Hypothalamus (tissue), 51 donors: ENCODE results near the gene PLEKHM1.

Experiments
- DNase-seq, 51 donors: peaks; one replicate each; lab custom pipeline; 2025; lab: John Stamatoyannopoulos, UW

Gene PLEKHM1

GRCh38 chr17:45405250-45406086, 85.1 kb downstream of the PLEKHM1 start:
- no peak for DNase-seq

GRCh38 chr17:45404870-45405249, 85.7 kb downstream of the PLEKHM1 start:
- DNase-seq: no peak

- DNase-seq: no peak
These were observed 86.5 kb downstream of the PLEKHM1 start for GRCh38 chr17:45403906-45404490.

GRCh38 chr17:45402916-45403315, 87.6 kb downstream of the PLEKHM1 start:
- DNase-seq: no peak

- DNase-seq: no peak
These were observed 91.7 kb downstream of the PLEKHM1 start for GRCh38 chr17:45398800-45399199.

- DNase-seq: no peak
These were observed 92.7 kb downstream of the PLEKHM1 start for GRCh38 chr17:45397796-45398195.

GRCh38 chr17:45396496-45397205, 93.9 kb downstream of the PLEKHM1 start:
- DNase-seq: no peak

GRCh38 chr17:45395569-45396415, 94.7 kb downstream of the PLEKHM1 start:
- no peak for DNase-seq

GRCh38 chr17:45394913-45395568, 95.5 kb downstream of the PLEKHM1 start:
- DNase-seq: peak in 36 of 51 donors; percentile 5 to 72 (median 37)

- DNase-seq: no peak
These were observed 96.0 kb downstream of the PLEKHM1 start for GRCh38 chr17:45394564-45394912.

- DNase-seq: no peak
These were observed 96.4 kb downstream of the PLEKHM1 start for GRCh38 chr17:45394091-45394490.

GRCh38 chr17:45393411-45393810, 97.1 kb downstream of the PLEKHM1 start:
- DNase-seq: no peak

GRCh38 chr17:45391918-45392317, 98.6 kb downstream of the PLEKHM1 start:
- no peak for DNase-seq

GRCh38 chr17:45391291-45391690, 99.2 kb downstream of the PLEKHM1 start:
- no peak for DNase-seq

- DNase-seq: no peak
These were observed 101.2 kb downstream of the PLEKHM1 start for GRCh38 chr17:45389354-45389753.

GRCh38 chr17:45388604-45389325, 101.8 kb downstream of the PLEKHM1 start:
- DNase-seq: no peak

GRCh38 chr17:45387739-45388138, 102.8 kb downstream of the PLEKHM1 start:
- no peak for DNase-seq

GRCh38 chr17:45386178-45386577, 104.3 kb downstream of the PLEKHM1 start:
- DNase-seq: no peak
